Adrenal gland (tissue), 12 donors: ENCODE results near the gene RGS6. TPM values are rescaled to one million over a fixed set of nuclear protein-coding genes. Genes with fewer than 3 reads are reported as not detected.

ENCODE experiments used
- DNase-seq, 7 donors: peaks; one replicate each; pipeline ENCODE4 v3.0.0-alpha.2; 2019 to 2020
- H3K27ac ChIP-seq, 5 donors: fragments of 200-600 bp; sonication (generic) in 4 of 5; 1 replicate in 3 of 5; 2 replicates in 2 of 5; pipeline versions ENCODE4 v1.5.1 to v1.8.0; 2016 to 2020; ENCODE audit warnings: mild to moderate bottlenecking in 1 of 5
- H3K27me3 ChIP-seq: fragments of 200-600 bp; 2 replicates; pipeline ENCODE4 v1.8.0; 2021
- H3K36me3 ChIP-seq, 2 donors: fragments of 200-600 bp; replicated peaks in 1 of 2; 1 replicate in 1 of 2; 2 replicates in 1 of 2; pipeline versions ENCODE4 v1.5.1 to v1.8.0; 2018 to 2022
- H3K4me1 ChIP-seq, 2 donors: fragments of 200-600 bp; replicated peaks in 1 of 2; 1 replicate in 1 of 2; 2 replicates in 1 of 2; pipeline versions ENCODE4 v1.5.1 to v1.8.0; 2018 to 2021
- H3K4me3 ChIP-seq, 4 donors: fragments of 200-600 bp; sonication (generic) in 3 of 4; one replicate each; pipeline ENCODE4 v1.5.1; 2016 to 2018
- H3K9me3 ChIP-seq, 3 donors: fragments of 200-600 bp; sonication (generic) in 1 of 3; replicated peaks in 1 of 3; 1 replicate in 2 of 3; 2 replicates in 1 of 3; pipeline versions ENCODE4 v1.5.1 to v1.8.0; 2016 to 2021
- POLR2A ChIP-seq, 2 donors: fragments of 450-650 bp; IDR thresholded peaks; one replicate each; pipeline ENCODE4 v1.6.1; 2017; ENCODE audit warnings: antibody characterized with exemption in 2 of 2, mild to moderate bottlenecking in 2 of 2, moderate library complexity in 1 of 2
- WGBS, 4 donors: extraction: QIAGEN DNeasy Blood & Tissue Kit in 2 of 4; methylation state at CpG; one replicate each; pipeline versions ENCODE4 v1.1.5 to v1.1.7; 2013 to 2017; 5-methylcytosine and 5-hydroxymethylcytosine counted together
- intact Hi-C, 2 donors: fragments of 100-400 bp; cut with DNase I; formaldehyde crosslinking; loops; one replicate each; pipeline versions ENCODE4 v1.14.1 to v1.15.0; 2022 to 2023
- polyA plus RNA-seq, 3 donors: library from polyadenylated mRNA; stranded (reverse); fragments of 200-250 nt in 2 of 3; fragments of 350-450 nt in 1 of 3; fragmentation: Illumina TruSeq in 1 of 3; extraction: RNeasy Lipid Tissue Mini Kit (QIAGEN cat#74804) in 1 of 3; gene quantifications; one replicate each; pipeline ENCODE4 v1.2.3, GENCODE V29; 2013 to 2014
- total RNA-seq, 9 donors: library from RNA; depleted of rRNA in 4 of 9; stranded (reverse); fragments of >200 nt in 4 of 9; fragments of 120-200 nt in 1 of 9; fragmentation: NEBNext Ultra II Directional in 1 of 9; extraction: Animal tissue kit (Norgen Biotek cat#: 25700) in 1 of 9; gene quantifications; one replicate each; pipeline versions ENCODE4 v1.1.0 to v1.2.4, GENCODE V29; 2013 to 2023
- TF ChIP-seq, protein P1 (sequence below), 6 experiments: fragments of 450-650 bp in 4 of 6; fragments of 200-600 bp in 2 of 6; sonication (generic) in 1 of 6; IDR thresholded peaks; 1 replicate in 5 of 6; 2 replicates in 1 of 6; pipeline versions ENCODE4 v1.5.1 to v1.8.0; 2016 to 2021; ENCODE audit warnings: antibody characterized with exemption in 6 of 6, mild to moderate bottlenecking in 2 of 6, moderate library complexity in 1 of 6
- donor health status: healthy with polysubstance abuse.
- donor health status: Bipolar disorder and iron deficiency.
- donor health status: DM: yes; HTN: yes; CAD: no.
- donor health status: DM: no; HTN: no; CAD: no.
- donor health status: DM: no; HTN: no; CAD: no.
- donor health status: DM: yes; HTN: yes; CAD: no.

The RGS6 gene
- total and polyA plus RNA-seq, 12 donors, result 0.06 to 4.3 (median 0.41) TPM; not detected in 1

- H3K9me3 ChIP-seq, result no peaks in the 10 kb centered on the region
- no peak for TF ChIP-seq POLR2A (IDR thresholded peaks at IDR 0.05)
- TF ChIP-seq, protein P1, sequence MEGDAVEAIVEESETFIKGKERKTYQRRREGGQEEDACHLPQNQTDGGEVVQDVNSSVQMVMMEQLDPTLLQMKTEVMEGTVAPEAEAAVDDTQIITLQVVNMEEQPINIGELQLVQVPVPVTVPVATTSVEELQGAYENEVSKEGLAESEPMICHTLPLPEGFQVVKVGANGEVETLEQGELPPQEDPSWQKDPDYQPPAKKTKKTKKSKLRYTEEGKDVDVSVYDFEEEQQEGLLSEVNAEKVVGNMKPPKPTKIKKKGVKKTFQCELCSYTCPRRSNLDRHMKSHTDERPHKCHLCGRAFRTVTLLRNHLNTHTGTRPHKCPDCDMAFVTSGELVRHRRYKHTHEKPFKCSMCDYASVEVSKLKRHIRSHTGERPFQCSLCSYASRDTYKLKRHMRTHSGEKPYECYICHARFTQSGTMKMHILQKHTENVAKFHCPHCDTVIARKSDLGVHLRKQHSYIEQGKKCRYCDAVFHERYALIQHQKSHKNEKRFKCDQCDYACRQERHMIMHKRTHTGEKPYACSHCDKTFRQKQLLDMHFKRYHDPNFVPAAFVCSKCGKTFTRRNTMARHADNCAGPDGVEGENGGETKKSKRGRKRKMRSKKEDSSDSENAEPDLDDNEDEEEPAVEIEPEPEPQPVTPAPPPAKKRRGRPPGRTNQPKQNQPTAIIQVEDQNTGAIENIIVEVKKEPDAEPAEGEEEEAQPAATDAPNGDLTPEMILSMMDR (IDR thresholded peaks at IDR 0.05), result no peak
- intact Hi-C loops, result no loop called here
- no peak overlapping the region for H3K27ac ChIP-seq
- H3K36me3 ChIP-seq, result no peaks in the 10 kb centered on the region
- H3K4me3 ChIP-seq, result no peak overlapping the region
- DNase-seq, result no peak
- WGBS, 4 donors, result 76 to 89% (median 87%) methylated on average over 4 of the region's 4 CpGs
- H3K4me1 ChIP-seq, result no peaks in the 10 kb centered on the region
- no peaks in the 10 kb centered on the region for H3K27me3 ChIP-seq
Measured at GRCh38 chr14:72057701-72058285, 125.6 kb downstream of the RGS6 start.

GRCh38 chr14:72060460-72060859 lies 128.2 kb downstream of the RGS6 start:
- no peaks in the 10 kb centered on the region for H3K36me3 ChIP-seq
- H3K9me3 ChIP-seq, result no peaks in the 10 kb centered on the region
- no peaks in the 10 kb centered on the region for H3K27me3 ChIP-seq
- H3K4me1 ChIP-seq, result no peaks in the 10 kb centered on the region
- H3K27ac ChIP-seq, result no peak overlapping the region
- TF ChIP-seq, protein P1 (IDR thresholded peaks at IDR 0.05), result no peak
- TF ChIP-seq POLR2A (IDR thresholded peaks at IDR 0.05), result no peak
- no peak for DNase-seq
- intact Hi-C loops, result no loop called here
- H3K4me3 ChIP-seq, result no peak overlapping the region
- 38 to 45% (median 41%) methylated on average over 3 of the region's 3 CpGs for WGBS, 4 donors

DNA sequence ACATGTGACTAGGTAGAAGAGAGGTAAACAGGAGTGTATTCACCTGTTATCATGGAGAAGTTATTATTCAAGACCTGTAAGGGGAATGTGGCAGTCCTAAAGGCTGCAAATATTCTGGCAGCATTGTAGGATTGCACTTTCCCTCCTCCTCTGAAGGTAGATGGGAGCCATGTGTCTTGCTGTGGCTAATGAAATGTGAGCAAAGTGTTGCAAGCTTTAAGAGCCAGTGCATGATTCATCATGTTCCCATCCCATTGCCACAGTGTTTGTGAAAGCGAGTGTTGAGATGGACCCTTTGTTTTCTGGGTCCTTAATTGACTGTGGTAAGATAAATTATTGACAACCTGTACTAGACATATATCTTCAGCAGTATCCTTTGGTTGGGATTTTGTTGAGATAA lies 128.7 kb downstream of the RGS6 start:
- no peak for DNase-seq
- WGBS, 4 donors, result 64 to 100% (median 87%) methylated on average over 1 of the region's 1 CpG
- H3K9me3 ChIP-seq, result no peaks in the 10 kb centered on the region
- no peak overlapping the region for H3K27ac ChIP-seq
- no peaks in the 10 kb centered on the region for H3K27me3 ChIP-seq
- intact Hi-C loops, result no loop called here
- H3K36me3 ChIP-seq, result no peaks in the 10 kb centered on the region
- no peak overlapping the region for H3K4me3 ChIP-seq
- TF ChIP-seq, protein P1 (IDR thresholded peaks at IDR 0.05), result no peak
- TF ChIP-seq POLR2A (IDR thresholded peaks at IDR 0.05), result no peak
- H3K4me1 ChIP-seq, result no peaks in the 10 kb centered on the region

GRCh38 chr14:72061718-72062117 lies 129.5 kb downstream of the RGS6 start:
- no peak for TF ChIP-seq POLR2A (IDR thresholded peaks at IDR 0.05)
- TF ChIP-seq, protein P1 (IDR thresholded peaks at IDR 0.05), result no peak
- intact Hi-C loops, result no loop called here
- no peaks in the 10 kb centered on the region for H3K4me1 ChIP-seq
- no peak overlapping the region for H3K4me3 ChIP-seq
- WGBS, 4 donors, result 49 to 71% (median 54%) methylated on average over 1 of the region's 1 CpG
- H3K27ac ChIP-seq, result no peak overlapping the region
- H3K36me3 ChIP-seq, result no peaks in the 10 kb centered on the region
- no peaks in the 10 kb centered on the region for H3K27me3 ChIP-seq
- no peak for DNase-seq
- no peaks in the 10 kb centered on the region for H3K9me3 ChIP-seq
